GM15510 (cell line): Measurements from ENCODE around the gene CBLN1.

ENCODE experiments used
- POLR2A ChIP-seq: IDR thresholded peaks from 3 replicates; pipeline ENCODE4 v1.6.1; 2011; ENCODE audit warnings: borderline replicate concordance; ENCODE audit not compliant: insufficient read length; ENCODE audit errors: extremely low read depth

Gene CBLN1

GRCh38 chr16:49261930-49262329, 19.7 kb downstream of the CBLN1 start:
- no peak for TF ChIP-seq POLR2A

- TF ChIP-seq POLR2A: no peak
Observed at GRCh38 chr16:49260956-49261530, 20.6 kb downstream of the CBLN1 start.

DNA sequence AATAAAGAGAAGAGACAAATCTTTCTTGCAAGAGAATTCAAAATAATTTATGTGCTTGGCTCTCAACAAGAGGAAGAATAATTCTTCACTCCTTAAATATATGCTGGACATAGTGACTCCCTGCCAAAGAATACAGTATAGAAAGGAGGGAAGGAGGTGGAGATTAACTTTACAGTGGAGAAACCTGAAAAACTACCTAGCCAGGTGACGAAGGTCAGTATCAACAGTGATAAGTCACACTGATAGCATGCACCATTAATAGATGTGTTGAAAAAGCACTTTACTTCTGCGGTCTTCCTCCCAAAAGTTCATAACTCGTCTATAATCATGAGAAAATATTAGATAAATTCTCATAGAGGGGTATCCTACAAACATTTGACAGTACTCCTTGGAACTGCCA, 21.4 kb downstream of the CBLN1 start:
- no peak for TF ChIP-seq POLR2A

- TF ChIP-seq POLR2A: no peak
Observed at GRCh38 chr16:49259330-49259729, 22.3 kb downstream of the CBLN1 start.

- TF ChIP-seq POLR2A: no peak
Observed at GRCh38 chr16:49250689-49251088, 30.9 kb downstream of the CBLN1 start.

DNA sequence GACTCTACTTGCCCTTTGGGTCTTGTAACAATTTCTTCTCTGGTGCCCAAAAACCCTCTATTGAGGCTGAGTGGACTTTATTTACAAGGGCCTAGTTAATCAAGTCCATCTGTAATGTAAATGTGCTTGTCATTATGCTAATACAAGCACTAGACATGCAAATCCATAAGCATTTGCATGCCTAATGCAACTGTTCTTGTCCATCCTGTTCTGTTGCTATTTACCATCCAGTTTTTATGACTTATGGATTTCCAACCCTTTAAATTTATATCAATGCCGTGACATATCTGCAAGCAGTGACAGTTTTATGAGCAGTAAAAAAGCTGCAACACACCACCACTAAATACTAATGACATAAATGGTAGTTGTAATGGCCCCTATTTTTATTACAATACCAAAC, 33.4 kb downstream of the CBLN1 start:
- no peak for TF ChIP-seq POLR2A

DNA sequence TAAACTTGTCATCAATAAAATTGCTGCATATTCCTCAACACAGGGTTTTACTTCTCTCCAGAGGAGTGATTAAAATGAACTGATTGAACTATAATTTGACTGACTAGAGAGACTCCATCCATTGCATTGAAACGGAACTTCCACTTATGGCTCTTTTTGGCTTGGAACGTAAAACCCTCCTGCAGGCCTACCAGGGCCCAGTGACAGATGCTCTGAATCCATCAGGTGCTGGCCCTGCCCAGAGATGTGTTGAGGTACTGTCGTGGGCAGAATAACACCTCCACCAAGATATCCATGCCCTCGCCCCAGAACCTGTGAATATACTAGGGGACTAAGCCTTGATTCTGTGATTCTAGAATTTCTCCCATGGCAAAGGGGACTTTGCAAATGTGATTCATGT, 45.4 kb downstream of the CBLN1 start:
- TF ChIP-seq POLR2A: no peak
